HG02870 (cell line): ENCODE results near the gene GDF15.

Experiments used
- ATAC-seq: cut with Tn5 transposase; IDR thresholded peaks from one replicate; pipeline ENCODE4 v1.9.1; 2021; ENCODE audit warnings: mild to moderate bottlenecking, moderate library complexity; ENCODE audit not compliant: unreplicated experiment

The GDF15 gene

GRCh38 chr19:18417250-18418028 is 31.5 kb downstream of the GDF15 start:
- ATAC-seq: no peak

- no peak for ATAC-seq
Observed at GRCh38 chr19:18418029-18418482, 32.1 kb downstream of the GDF15 start.

- ATAC-seq: no peak
Observed at GRCh38 chr19:18418483-18419194, 32.7 kb downstream of the GDF15 start.

- ATAC-seq: no peak
Observed at GRCh38 chr19:18419195-18419698, 33.3 kb downstream of the GDF15 start, which contains the start of gene SSBP4. Gene SSBP4, plus strand, starts transcription at chr19:18419398. Its CDS starts 251 bp downstream, at chr19:18419649.

- no peak for ATAC-seq
Observed at GRCh38 chr19:18419699-18420460, 33.9 kb downstream of the GDF15 start.

GRCh38 chr19:18420930-18421329 is 35.0 kb downstream of the GDF15 start:
- ATAC-seq: no peak

GRCh38 chr19:18421371-18421959 is 35.5 kb downstream of the GDF15 start:
- no peak for ATAC-seq

GRCh38 chr19:18422530-18423191 is 36.7 kb downstream of the GDF15 start:
- no peak for ATAC-seq

GRCh38 chr19:18423258-18424020 is 37.5 kb downstream of the GDF15 start:
- no peak for ATAC-seq

- no peak for ATAC-seq
Observed at GRCh38 chr19:18424122-18424889, 38.3 kb downstream of the GDF15 start.

GRCh38 chr19:18424890-18425514 is 39.0 kb downstream of the GDF15 start:
- ATAC-seq: no peak

GRCh38 chr19:18425515-18426415 is 39.8 kb downstream of the GDF15 start:
- ATAC-seq: no peak

- no peak for ATAC-seq
Observed at GRCh38 chr19:18426416-18426767, 40.4 kb downstream of the GDF15 start.

- no peak for ATAC-seq
Observed at GRCh38 chr19:18427080-18427742, 41.3 kb downstream of the GDF15 start.

GRCh38 chr19:18427743-18428113 is 41.8 kb downstream of the GDF15 start:
- ATAC-seq: no peak

GRCh38 chr19:18428173-18428786 is 42.3 kb downstream of the GDF15 start:
- ATAC-seq: peak; percentile 8
